Islet precursor cell (in vitro differentiated cells): ENCODE measurements around the gene CD4.

Experiments
- DNase-seq: peaks from one replicate; pipeline ENCODE4 v3.0.0-alpha.2; 2018

CD4 gene

GRCh38 chr12:6829536-6830220 lies 40.4 kb downstream of the CD4 start:
- no peak for DNase-seq

- DNase-seq, result no peak
Observed at GRCh38 chr12:6830286-6830890, 41.1 kb downstream of the CD4 start.

GRCh38 chr12:6830999-6831398 lies 41.7 kb downstream of the CD4 start:
- DNase-seq, result no peak

- no peak for DNase-seq
Observed at GRCh38 chr12:6831450-6831995, 42.2 kb downstream of the CD4 start.

- no peak for DNase-seq
Observed at GRCh38 chr12:6832125-6832524, 42.8 kb downstream of the CD4 start.

GRCh38 chr12:6833189-6833890 lies 44.0 kb downstream of the CD4 start:
- DNase-seq, result no peak

- DNase-seq, result no peak
Observed at GRCh38 chr12:6834254-6834653, 44.9 kb downstream of the CD4 start.

- no peak for DNase-seq
Observed at GRCh38 chr12:6834873-6835272, 45.5 kb downstream of the CD4 start.

- DNase-seq, result no peak
Observed at GRCh38 chr12:6836851-6837250, 47.5 kb downstream of the CD4 start.

- DNase-seq, result no peak
Observed at GRCh38 chr12:6837370-6838060, 48.2 kb downstream of the CD4 start.

GRCh38 chr12:6838854-6839253 lies 49.5 kb downstream of the CD4 start:
- no peak for DNase-seq

GRCh38 chr12:6839482-6840201 lies 50.3 kb downstream of the CD4 start:
- DNase-seq, result no peak

GRCh38 chr12:6840330-6840729 lies 51.0 kb downstream of the CD4 start:
- no peak for DNase-seq

- DNase-seq, result no peak
Observed at GRCh38 chr12:6840761-6841515, 51.6 kb downstream of the CD4 start, which contains the start of gene GNB3. Gene GNB3 (plus strand): TSS chr12:6840925. CDS start chr12:6841288, 363 bp downstream.

GRCh38 chr12:6842075-6842474 lies 52.7 kb downstream of the CD4 start:
- DNase-seq, result no peak

- DNase-seq, result peak; percentile 81
Observed at GRCh38 chr12:6843118-6843902, 54.0 kb downstream of the CD4 start.

- DNase-seq, result no peak
Observed at GRCh38 chr12:6845395-6845794, 56.1 kb downstream of the CD4 start.

- DNase-seq, result no peak
Observed at GRCh38 chr12:6846316-6846869, 57.1 kb downstream of the CD4 start.

- no peak for DNase-seq
Observed at GRCh38 chr12:6847676-6848075, 58.3 kb downstream of the CD4 start.

GRCh38 chr12:6849427-6849826 lies 60.1 kb downstream of the CD4 start:
- no peak for DNase-seq
